GOT3 (cell line): ENCODE results near the gene SLC25A13.
A peak's percentile ranks its signal among the peaks of the same experiment; 100 is the strongest.
"Not testable (repeated sequence)": the region's sequence is repeated elsewhere in the genome, so short reads cannot be mapped to it uniquely, and the experiment has no call there.

Experiments used
- DNase-seq: peaks from one replicate; lab custom pipeline; 2025; ENCODE audit warnings: mixed read lengths; lab: John Stamatoyannopoulos, UW

SLC25A13 gene, protein sequence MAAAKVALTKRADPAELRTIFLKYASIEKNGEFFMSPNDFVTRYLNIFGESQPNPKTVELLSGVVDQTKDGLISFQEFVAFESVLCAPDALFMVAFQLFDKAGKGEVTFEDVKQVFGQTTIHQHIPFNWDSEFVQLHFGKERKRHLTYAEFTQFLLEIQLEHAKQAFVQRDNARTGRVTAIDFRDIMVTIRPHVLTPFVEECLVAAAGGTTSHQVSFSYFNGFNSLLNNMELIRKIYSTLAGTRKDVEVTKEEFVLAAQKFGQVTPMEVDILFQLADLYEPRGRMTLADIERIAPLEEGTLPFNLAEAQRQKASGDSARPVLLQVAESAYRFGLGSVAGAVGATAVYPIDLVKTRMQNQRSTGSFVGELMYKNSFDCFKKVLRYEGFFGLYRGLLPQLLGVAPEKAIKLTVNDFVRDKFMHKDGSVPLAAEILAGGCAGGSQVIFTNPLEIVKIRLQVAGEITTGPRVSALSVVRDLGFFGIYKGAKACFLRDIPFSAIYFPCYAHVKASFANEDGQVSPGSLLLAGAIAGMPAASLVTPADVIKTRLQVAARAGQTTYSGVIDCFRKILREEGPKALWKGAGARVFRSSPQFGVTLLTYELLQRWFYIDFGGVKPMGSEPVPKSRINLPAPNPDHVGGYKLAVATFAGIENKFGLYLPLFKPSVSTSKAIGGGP

DNA sequence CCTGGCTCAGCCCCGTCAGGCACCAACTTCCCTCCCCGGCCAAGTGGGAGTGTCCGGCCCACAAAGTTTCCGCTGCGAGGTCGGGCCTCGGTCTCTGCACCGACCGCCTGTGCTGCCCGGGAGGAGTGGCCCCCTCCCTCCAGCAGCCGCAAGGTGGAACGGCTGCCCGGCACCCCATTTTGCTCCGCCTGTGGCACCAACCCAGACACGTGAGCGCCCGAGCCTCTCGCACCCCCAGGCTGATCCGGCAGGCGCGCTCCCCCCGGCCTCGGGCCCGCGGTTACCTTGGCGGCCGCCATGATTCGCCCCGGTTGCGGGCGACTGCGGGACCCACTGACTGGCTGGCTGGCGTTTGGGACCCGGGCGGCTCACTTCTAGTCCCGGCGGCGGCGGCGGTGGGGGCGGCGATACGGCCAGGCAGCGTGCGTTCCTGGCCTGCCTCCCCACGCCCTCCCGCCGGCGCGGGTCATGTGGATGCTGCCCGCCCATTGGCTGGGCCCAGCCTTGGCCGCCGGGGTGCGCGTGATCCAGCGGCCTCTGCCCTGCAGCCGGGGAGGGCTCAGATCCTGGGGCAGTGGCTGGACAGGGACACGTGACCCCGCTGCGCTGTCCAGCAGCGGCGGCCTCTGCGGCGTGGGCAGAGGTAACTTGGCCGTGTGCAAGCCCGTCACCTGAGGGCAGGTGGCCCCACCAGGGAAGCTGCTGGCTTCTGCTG is at the start of gene SLC25A13:
SLC25A13 (minus strand) TSS at position 441 of the 715 bp plus-strand sequence; CDS start at position 299, 142 bp downstream.
- peak; percentile 71 for DNase-seq

DNA sequence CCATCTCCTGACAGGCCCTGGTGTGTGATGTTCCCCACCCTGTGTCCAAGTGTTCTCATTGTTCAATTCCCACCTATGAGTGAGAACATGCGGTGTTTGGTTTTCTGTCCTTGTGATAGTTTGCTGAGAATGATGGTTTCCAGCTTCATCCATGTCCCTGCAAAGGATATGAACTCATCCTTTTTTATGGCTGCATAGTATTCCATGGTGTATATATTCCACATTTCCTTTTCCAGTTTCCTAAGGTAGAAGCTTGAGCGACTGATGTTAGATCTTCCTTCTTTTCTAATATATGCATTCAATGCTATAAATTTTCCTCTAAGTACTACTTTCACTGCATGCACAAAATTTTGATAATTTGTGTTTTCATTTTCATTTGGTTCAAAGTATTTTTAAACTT is 44.0 kb upstream of the SLC25A13 start:
- DNase-seq, result not testable (repeated sequence)

DNA sequence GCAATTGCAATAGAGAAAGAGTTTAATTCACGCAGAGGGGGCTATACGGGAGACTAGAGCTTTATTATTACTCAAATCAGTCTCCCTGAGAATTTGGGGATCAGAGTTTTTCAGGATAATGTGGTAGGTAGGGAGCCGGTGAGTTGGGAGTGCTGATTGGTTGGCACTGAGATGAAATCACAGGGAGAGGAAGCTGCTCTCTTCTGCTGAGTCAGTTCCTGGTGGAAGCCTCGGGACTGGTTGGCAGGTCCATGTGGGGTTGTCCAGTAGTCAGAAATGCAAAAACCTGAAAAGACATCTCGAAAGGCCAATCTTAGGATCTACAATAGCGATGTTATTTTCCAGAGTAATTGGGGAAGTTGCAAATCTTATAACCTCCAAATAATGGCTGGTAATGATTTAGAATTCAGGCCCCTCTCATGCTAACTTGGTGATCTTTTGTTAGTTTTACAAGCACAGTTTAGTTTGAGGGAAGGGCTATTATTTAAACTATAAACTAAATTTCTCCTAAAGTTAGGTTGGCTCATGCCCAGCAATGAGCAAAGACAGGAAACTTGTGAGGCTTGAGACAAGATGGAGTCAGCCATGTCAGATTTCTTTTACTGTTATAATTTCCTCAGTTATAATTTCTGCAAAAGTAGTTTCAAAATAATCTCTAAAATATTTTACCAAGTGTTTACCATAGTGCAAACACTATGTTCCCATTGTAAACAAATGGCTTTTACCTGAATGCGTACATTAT is 39.4 kb upstream of the SLC25A13 start:
- DNase-seq, result no peak

DNA sequence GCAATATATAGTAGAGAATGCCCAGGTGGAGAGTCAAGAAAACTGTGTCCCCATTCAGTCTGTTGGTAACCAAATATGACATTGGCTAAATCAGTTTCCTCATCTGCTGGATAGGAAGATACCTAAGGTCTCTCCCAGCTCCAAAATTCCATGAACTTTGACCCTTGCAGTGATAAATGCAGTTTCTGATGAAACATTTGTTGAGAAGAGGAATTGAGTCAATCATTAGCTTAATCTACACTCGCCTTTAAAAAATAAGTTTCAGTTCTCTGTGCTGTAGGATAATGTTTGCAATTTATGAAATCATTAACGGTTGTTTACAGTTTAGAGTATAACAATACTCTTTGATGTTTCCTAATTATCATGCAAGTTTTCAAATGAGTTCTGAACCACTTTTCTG is 38.0 kb upstream of the SLC25A13 start:
- no peak for DNase-seq

DNA sequence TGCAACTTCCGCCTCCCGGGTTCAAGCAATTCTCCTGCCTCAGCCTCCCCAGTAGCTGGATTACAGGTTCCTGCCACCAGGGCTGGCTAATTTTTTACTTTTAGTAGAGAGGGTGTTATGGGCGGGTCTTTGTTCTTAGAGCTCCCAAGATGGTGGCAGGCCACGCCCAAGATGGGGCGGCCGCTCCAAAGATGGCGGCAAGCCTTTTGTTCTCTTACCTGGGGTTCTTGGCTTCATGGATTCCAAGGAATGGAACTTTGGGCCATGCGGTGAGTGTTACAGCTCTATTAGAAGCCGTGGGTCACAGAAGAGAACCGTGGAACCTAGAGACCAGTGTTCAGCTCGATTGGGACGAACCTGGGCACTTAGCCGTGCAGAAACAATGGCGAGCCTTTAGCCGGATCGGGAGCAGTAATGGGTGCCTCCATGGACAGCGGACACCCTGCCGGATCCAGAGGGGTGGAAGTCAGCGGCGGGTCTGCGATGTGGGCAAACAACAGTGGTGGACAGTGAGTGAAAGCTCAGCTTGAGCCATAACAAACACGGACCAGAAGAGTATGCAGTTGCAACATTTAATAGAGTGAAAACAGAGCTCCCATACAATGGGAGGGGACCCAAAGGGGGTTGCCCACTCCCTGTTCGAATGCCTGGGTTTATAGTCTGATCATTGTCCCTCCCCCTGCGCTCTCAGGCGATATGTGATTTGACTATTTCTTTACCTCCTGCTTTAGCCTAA is 36.5 kb upstream of the SLC25A13 start:
- not testable (repeated sequence) for DNase-seq

DNA sequence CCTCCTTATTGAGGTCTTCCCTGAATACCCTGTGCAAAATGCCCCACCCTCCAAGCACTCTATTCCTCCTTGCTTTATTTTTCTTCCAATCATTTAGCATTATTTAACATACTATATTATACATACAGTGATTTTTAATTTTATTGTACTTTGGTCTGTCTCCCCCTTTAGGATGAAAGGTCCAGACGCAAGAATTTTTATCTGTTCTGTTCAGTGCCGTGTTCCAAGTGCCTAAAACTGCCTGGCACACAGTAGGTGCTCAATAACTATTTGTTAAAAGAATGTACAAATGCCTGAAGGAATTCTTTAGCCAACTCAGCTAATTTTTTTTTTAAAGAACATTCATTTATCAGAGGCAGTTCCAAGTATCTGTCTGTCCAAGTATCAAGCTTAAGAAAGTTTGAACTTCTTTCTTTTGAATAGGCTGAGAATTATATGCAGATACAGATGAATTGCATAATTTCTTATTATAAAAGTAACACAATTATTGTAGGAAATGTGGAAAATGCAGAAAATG is 34.1 kb upstream of the SLC25A13 start:
- DNase-seq, result no peak

DNA sequence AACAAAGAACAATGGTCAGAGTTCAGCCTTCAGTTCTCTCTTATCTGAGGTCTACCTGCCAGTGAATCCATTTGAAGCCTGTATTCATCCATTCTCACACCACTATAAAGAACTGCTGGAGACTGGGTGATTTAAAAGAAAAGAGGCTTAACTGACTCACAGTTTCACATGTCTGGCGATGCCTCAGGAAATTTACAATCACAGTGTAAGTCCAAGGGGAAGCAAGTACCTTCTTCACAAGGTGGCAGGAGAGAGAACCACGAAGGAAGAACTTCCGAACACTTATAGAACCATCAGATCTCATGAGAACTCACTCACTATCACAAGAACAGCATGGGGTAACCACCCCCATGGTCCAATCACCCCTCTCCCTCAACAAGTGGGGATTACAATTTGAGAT is 33.0 kb upstream of the SLC25A13 start:
- DNase-seq, result no peak

DNA sequence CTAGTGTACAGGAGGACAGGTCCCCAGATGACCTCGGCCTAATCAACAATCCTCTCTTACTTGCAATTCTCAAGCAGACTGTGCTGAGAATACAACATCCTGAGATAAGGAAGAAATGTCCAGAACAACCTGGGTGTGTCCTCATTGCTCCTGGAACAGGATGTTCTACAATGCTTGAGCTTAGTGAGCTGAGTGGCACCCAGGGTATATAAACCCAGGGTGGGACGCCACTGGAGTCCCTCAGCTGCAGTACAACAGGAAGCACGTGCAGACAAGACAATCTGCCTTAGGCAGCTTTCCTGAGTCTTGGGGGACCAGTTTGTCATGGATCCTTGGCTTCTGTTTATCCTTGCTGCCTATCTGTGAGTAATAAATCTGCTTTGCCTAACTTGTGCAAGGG is 27.7 kb upstream of the SLC25A13 start:
- DNase-seq, result no peak

DNA sequence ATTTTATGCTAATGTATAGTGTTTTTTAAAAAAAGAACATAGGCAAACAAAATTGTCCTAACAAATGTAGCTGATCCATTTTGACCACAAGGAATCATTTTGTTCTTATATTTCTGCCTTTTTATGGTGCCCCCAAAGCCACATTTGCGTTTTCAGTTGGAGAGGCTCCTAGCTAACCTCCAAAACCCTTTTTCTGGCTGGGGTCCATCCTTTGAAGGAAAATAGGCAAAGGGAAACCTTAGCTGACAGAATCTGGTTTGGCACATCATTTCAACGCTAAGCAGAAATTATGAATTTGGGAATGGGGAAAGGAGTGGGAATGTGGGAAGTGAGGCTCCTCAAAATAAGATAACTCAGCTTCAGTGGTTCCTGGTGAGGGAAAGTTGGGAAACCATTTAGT is 25.6 kb upstream of the SLC25A13 start:
- no peak for DNase-seq

DNA sequence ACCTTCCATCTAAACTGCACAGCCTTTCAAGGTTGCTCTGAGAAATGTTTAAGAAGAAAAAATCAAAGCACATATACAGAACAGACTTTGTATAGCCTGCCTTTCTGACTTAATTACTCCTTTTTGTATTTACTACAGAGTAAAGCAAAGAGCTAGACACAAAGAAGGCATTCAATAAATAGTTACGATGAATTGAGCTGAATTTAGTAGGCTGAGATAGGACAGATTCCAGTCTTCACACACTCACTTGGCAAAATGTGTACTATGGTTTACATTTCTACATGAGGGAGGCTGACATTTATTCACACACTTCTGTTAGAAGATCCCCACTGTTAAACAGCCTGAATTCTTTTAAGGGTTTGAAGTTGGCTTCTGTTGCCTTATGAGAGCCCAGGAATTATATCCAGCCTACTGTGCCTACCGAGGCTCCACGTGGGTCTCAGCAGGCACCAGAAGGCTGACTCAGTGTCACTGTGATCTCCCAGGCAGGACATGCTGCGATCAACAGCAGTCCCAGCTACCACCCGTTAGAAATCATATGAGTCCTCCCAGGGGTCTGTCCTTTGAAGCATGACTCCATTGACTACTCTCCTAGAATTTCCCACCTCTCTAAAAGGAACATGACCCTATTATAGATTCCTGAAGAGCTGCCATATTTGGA is 24.5 kb upstream of the SLC25A13 start:
- no peak for DNase-seq

DNA sequence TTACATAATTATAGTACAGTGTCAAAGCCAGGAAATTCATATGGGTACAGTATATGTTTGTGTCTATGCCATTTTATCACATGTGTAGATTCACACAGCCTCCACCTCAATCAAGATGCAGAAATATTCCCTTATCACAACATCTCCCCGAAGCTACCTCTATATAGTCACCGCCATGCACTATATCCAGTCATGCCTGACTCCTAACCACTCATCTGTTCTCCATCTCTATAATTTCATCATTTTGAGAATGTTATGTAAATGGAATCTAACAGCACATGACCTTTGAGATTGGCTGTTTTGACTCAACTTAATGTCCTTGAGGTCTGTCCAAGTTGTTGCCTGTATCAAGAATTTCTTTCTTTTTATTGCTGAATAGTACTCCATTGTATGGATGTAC is 22.3 kb upstream of the SLC25A13 start:
- no peak for DNase-seq

DNA sequence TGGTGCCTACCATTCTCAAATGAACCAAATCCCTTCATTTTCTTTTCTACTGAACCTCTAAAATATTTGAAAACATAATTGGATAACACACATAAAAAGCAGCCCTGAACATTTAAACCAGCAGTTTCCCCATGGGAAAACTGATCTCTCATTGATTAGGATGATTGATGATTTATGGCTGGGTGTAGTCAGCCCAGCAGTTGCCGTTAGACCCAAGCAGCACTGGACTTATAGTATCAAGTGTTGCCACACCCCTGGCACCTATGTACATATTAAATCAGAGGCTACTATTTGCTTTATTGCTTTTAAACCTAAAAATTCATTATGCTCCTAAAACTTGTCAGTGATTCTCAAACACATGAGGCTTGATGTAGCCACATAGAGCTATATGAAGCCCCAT is 20.2 kb upstream of the SLC25A13 start:
- no peak for DNase-seq

DNA sequence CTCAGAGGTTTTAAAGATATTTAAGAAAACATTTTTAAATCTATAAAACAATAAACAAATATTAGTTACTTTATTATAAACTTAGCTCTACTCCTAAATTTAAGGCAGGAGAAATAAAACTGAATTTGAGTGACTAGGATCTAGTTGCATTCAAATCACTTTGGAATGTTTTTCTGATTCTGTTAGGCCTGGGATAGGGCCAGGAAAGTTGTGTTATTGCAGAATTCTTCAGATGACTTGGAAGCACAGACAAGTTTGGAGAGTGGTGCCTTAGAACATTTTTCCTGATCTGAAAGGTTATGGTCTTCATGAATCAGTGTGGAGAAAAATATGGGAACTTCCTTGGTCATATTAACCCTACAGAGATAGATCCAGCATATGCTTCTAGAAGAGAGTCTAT is 15.6 kb upstream of the SLC25A13 start:
- DNase-seq, result no peak

DNA sequence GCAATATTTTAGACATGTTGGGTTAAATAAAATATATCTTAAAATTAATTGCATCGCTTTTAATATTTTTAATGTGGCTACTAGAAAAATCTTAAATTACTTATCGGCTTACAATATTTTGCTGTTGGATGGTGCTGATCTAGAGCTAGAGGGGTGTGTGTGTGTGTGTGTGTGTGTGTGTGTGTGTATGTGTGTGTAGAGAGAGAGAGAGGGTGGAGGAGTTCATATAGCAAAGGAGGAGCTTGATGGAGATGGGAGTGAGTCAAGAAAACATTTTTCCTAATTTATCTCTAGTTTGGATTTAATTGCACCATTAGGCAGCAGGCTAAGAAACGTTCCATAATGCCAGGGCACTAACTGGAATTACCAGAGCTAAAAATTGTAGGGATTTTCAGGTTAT is 10.4 kb upstream of the SLC25A13 start:
- no peak for DNase-seq

DNA sequence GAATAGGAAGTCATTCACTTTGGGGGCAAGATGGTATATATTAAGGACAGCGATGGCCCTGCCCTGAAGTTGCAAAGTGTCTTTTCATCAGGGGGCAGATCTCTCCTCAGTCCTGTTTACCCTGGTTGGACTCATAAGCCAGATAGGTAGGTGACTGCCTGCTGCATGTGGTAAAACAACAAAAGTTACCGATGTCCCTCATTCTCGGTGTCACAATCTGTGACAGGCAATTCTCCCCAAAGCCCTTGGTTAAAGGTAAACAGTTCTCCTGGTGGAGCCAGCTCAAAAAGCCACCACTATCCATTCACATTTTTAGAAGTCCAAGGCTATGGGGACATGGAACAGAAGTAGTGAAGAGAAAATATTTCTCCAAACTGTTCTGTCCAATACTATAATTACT is 9.9 kb upstream of the SLC25A13 start:
- no peak for DNase-seq

DNA sequence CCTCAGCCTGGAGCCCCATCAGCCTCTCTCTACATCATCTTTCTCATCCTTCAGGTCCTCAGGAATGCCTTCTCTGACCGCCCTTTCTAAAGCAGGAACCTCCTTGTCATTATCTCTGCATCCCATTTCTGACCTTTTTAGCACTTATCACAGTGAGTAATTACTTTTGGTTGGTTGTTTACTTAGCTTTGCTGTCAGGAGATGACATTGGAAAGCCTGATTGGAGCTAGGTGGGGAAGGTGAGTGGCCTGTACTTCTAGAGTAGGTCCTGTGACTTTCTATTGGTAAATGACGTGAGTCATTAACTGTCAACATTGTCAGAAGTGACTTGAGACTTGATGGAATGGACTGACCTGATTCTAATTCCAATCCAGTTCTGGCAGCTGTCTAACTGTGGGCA is 9.3 kb upstream of the SLC25A13 start:
- no peak for DNase-seq

DNA sequence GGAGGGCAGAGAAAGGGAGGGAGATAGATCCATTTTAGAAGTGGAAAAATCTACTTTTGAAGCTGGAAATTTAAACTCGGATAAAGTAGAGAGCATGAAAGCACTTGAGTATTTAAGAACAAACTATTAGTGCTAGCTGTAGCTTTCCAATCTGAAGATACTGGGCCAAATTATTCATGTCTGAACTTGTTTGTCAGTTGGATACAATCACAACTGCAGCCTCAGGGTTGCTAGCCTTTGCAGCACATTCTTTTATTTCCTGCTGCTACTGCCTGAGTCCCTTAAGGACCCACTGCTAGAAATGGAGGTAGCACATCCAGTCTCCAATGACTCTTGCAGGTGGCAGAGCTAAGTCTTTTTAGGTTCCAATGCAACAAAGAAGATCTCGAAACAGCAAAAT is 8.3 kb upstream of the SLC25A13 start:
- DNase-seq, result no peak

DNA sequence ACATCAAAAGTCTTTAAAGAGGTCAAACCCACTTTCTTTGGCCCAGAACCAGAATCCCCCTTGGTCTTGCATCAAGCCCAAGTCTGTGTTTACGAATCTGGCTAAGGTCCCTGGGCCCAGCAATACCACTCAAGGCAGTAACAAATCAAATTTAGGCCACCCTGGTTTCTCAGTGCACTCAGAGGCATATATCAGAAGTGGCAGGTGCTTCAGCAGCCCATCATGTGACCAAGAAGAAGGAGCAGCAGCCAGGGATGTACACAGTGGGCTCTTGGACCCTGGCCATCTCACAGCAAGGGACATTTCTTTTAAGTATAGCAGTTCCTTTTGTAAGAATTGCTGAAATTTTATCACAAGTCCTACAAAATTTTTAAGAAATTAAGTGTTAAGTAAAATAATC is 7.3 kb upstream of the SLC25A13 start:
- no peak for DNase-seq

DNA sequence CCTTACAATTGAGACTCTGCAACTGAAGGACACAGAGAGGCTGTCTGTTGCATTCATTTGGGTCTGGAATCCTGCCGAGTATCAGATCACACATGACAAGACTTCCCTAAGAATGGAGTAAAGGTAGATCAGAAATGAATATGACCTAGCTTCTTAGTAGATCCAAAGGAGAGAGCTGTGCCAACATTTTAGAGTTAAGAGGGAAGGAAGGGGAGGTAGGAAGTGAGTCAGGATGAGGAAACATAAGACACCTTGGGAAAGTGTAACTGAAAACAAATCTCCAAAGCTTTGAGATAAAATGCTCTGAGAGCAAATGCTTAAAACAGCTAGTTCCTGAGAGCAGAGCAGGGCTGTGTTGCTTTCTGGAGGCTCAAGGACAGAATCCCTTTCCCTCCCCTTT is 6.1 kb upstream of the SLC25A13 start:
- DNase-seq, result no peak

DNA sequence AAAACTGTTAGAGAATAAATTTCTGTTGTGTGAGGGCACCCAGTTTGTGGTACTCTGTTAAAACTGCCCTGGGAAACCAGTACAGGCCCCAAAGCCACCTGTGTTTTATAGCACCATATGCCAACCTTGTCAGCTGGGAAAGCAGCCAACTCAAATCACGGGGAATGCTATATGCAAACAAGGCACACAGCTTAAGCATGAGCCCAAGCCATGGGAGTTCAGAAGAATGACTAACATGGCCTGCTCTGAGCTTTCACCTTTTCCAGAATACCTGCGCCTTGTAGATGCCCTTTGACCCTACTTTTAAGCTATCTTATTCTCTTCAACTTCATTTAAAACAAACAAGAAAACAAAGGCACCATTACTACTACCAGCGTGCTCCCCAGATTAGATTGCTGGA is 5.5 kb upstream of the SLC25A13 start:
- DNase-seq, result no peak

DNA sequence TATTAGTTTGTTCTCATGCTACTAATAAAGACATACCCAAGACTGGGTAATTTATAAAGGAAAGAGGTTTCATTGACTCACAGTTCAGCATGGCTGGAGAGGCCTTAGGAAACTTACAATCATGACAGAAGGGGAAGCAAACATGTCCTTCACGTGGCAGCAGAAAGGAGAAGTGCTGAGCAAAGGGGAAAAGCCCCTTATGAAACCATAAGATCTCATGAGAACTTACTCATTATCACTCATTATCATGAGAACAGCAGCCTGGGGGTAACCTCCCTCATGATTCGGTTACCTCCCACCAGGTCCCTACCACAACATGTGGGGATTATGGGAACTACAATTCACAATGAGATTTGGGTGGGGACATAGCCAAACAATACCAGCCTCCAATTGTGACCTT is 4.9 kb upstream of the SLC25A13 start:
- DNase-seq, result not testable (repeated sequence)
